ENCODE results near the gene DUOXA2.
"Not testable (repeated sequence)": the region's sequence is repeated elsewhere in the genome, so short reads cannot be mapped to it uniquely, and the experiment has no call there.

The DUOXA2 gene

DNA sequence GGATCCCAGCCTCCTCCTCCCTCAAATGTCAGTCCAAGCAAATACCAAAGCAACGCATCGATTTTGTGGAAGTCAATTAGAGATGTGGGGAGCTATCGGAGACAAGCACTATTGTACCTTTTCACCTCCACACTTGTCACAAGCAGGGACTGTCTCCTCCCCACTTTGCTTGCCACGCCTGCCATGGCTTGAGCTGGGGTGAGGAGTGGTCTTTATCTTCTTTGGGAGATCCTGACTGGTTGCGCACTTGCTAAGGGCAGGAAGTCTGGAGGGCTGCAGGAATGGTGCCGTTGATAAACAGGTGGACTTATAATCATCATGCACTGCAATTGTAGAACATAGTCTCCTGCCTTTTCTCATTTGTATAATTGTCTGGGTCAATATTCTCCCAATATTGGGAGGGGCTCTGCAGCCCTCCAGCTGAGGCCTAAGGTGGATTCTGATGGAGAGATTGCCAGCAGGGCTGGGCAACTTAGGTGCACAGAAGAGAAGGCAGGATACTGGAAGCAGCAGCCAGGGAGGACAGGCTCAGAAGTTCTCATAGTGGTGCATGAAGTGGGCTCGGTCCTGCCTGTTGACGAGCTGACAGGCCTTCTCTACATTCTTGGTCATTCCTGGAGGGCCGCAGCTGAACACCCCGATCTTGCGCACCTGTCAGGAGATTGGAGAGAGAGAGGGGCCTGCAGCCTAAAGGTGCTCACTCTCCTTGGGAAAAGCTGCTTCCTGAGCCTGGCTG lies 20.3 kb upstream of the DUOXA2 start:
- H3K9ac ChIP-seq (ENCODE audit: insufficient read length) = no peak overlapping the region
- no peak overlapping the region for H3K4me3 ChIP-seq
- H3K36me3 ChIP-seq (ENCODE audit: insufficient read depth, low read length) = no peaks in the 10 kb centered on the region
- H3K9me3 ChIP-seq (ENCODE audit: low read depth, low read length) = no peaks in the 10 kb centered on the region
- H3K27ac ChIP-seq = no peak overlapping the region
- DNase-seq (ENCODE audit: low read depth, low spot score) = no peak
- TF ChIP-seq FOXP2 (optimal IDR thresholded peaks at IDR 0.05; ENCODE audit: control extremely low read depth, extremely low read length, insufficient read depth) (no peak), EZH2 (IDR thresholded peaks at IDR 0.05) (no peak), POLR2AphosphoS5 (IDR thresholded peaks at IDR 0.05; ENCODE audit: borderline replicate concordance, low read depth, low read length) (no peak)

DNA sequence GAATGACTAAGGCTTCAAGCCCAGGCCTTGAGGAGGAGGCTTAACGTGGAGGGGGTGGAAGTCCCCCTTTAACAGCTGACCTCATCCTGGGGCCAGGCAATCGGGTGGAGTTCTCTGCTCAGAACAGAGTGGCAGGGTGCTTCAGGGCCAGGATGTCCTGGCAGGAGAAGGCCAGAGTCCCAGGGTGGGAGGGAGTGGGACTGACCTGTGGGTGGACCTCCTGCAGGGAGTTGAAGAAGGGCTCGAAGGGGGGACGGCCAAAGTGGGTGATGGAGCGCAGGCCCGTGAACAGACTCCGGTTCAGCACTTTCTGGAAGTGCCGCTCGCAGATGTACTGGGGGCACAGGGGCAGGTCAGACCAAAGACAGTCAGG lies 19.8 kb upstream of the DUOXA2 start:
- no peak for TF ChIP-seq EZH2 (IDR thresholded peaks at IDR 0.05)
- no peak for TF ChIP-seq FOXP2 (optimal IDR thresholded peaks at IDR 0.05; ENCODE audit: control extremely low read depth, extremely low read length, insufficient read depth)
- TF ChIP-seq POLR2AphosphoS5 (IDR thresholded peaks at IDR 0.05; ENCODE audit: borderline replicate concordance, low read depth, low read length) = no peak
- no peaks in the 10 kb centered on the region for H3K36me3 ChIP-seq (ENCODE audit: insufficient read depth, low read length)
- H3K9me3 ChIP-seq (ENCODE audit: low read depth, low read length) = no peaks in the 10 kb centered on the region
- no peak overlapping the region for H3K27ac ChIP-seq
- no peak for DNase-seq (ENCODE audit: low read depth, low spot score)
- H3K4me3 ChIP-seq = no peak overlapping the region
- no peak overlapping the region for H3K9ac ChIP-seq (ENCODE audit: insufficient read length)

DNA sequence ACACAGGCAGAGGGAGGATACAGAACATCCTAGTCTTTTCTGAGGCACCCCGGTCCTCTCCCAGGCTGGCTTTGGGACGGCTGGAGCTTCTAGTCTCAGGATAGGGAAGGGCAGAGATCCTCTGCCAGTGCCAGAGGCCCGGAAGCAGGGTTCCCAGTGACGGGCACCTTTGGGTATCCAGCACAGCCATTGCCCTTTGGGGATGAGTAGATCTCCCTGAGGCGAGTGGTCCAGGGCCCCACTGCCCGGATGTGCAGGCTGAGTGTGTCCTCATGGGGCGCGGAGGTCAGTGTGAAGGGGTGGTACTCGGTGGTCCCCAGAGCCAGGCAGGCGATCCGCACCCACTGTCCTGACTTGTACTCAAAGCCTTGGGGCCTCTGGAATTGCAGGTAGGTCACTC lies 18.5 kb upstream of the DUOXA2 start:
- DNase-seq (ENCODE audit: low read depth, low spot score) = no peak
- Histone ChIP-seq H3K36me3 (ENCODE audit: insufficient read depth, low read length) (no peaks in the 10 kb centered on the region), H3K9ac (ENCODE audit: insufficient read length) (no peak overlapping the region), H3K4me3 (no peak overlapping the region), H3K27ac (no peak overlapping the region), H3K9me3 (ENCODE audit: low read depth, low read length) (no peaks in the 10 kb centered on the region)
- TF ChIP-seq EZH2 (IDR thresholded peaks at IDR 0.05) (no peak), FOXP2 (optimal IDR thresholded peaks at IDR 0.05; ENCODE audit: control extremely low read depth, extremely low read length, insufficient read depth) (no peak), POLR2AphosphoS5 (IDR thresholded peaks at IDR 0.05; ENCODE audit: borderline replicate concordance, low read depth, low read length) (no peak)

DNA sequence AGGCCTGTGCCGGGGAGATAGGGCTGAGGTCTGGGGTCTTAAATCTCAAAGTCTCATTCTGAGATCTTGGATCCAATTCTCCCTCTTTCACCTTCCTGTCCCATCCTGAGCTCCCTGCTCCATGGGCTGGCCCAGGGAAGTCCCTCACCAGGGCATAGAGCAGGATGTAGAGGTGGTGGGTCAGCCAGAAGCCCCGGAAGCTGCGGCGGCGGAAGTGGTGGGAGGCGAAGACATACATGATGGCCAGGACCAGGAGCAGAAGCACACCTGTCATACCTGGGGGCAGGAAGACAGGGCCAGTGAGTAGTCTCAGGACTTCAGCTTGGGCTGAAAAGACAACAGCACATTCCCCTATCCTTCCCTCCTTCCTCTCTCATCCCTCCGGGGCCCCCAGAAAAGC lies 16.7 kb upstream of the DUOXA2 start:
- TF ChIP-seq FOXP2 (optimal IDR thresholded peaks at IDR 0.05; ENCODE audit: control extremely low read depth, extremely low read length, insufficient read depth) = no peak
- no peak for TF ChIP-seq POLR2AphosphoS5 (IDR thresholded peaks at IDR 0.05; ENCODE audit: borderline replicate concordance, low read depth, low read length)
- TF ChIP-seq EZH2 (IDR thresholded peaks at IDR 0.05) = no peak
- Histone ChIP-seq H3K27ac (no peak overlapping the region), H3K9ac (ENCODE audit: insufficient read length) (no peak overlapping the region), H3K4me3 (no peak overlapping the region), H3K36me3 (ENCODE audit: insufficient read depth, low read length) (no peaks in the 10 kb centered on the region), H3K9me3 (ENCODE audit: low read depth, low read length) (no peaks in the 10 kb centered on the region)
- no peak for DNase-seq (ENCODE audit: low read depth, low spot score)

DNA sequence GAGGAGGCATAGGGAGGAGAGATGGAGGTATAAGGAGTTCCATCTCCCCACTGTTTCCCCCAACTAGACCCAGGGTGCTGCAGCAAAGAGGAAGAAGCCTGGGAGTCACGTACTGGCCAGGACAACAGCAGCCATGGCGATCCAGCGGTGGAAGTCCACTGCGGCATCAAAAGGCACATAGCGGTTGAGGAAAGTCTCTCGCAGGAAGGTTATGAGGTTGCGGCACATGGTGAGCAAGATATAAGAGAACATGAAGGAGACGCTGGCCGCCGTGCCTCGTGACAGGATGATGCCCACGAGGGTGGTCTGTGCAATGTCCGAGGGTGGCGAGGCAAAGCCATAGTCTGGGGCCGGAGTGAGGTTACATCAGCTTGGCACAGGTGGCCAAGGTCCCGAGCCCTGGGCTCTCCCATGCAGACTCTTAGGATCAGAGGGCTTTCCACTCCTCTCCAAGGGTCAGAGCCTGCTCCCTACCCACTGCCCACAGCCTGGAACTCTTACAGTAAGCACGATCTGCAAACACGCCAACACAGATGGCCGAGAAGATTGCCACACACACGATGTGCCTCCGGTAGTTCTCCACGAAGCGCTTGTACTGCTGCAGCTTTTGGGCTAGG lies 14.5 kb upstream of the DUOXA2 start:
- TF ChIP-seq EZH2 (IDR thresholded peaks at IDR 0.05) = no peak
- TF ChIP-seq FOXP2 (optimal IDR thresholded peaks at IDR 0.05; ENCODE audit: control extremely low read depth, extremely low read length, insufficient read depth) = no peak
- TF ChIP-seq POLR2AphosphoS5 (IDR thresholded peaks at IDR 0.05; ENCODE audit: borderline replicate concordance, low read depth, low read length) = no peak
- Histone ChIP-seq H3K9me3 (ENCODE audit: low read depth, low read length) (no peaks in the 10 kb centered on the region), H3K36me3 (ENCODE audit: insufficient read depth, low read length) (no peaks in the 10 kb centered on the region), H3K9ac (ENCODE audit: insufficient read length) (no peak overlapping the region), H3K27ac (no peak overlapping the region), H3K4me3 (no peak overlapping the region)
- no peak for DNase-seq (ENCODE audit: low read depth, low spot score)

DNA sequence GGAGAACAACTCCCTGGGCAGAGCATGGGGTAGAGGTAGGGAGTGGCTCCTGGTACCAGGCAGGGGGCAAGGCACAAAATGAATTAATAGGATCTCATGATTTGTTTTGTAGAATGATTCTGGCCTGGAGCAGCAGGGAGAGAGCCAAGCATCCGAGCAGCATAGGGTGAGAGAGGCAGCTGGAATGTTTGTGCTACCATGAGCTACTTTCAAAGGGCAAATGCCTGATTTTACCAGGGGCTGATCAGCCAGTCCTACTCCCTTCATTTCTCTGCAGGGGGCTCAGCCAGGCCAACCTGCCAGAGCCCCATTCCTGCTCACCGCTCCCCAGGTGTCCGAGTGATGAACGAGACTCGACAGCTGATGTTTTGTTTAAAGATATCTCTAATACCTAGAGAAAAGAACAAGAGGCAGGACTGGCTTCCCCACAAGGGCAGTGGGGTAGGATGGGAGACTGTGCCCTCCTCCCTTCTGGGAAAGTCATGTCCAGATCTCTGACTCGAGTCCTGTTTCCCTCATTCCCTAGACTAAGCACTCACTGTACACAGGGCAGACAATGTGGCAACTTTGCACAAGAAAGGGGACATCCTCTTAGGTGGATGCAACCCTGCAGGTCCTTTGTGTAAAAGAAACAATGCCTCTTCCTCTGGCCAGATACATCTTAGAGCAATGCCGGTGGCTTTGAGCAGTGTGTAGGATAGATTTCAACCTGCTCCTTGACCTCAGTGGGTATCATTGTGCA lies 13.1 kb upstream of the DUOXA2 start:
- DNase-seq (ENCODE audit: low read depth, low spot score) = no peak
- TF ChIP-seq POLR2AphosphoS5 (IDR thresholded peaks at IDR 0.05; ENCODE audit: borderline replicate concordance, low read depth, low read length) (no peak), FOXP2 (optimal IDR thresholded peaks at IDR 0.05; ENCODE audit: control extremely low read depth, extremely low read length, insufficient read depth) (no peak), EZH2 (IDR thresholded peaks at IDR 0.05) (no peak)
- Histone ChIP-seq H3K36me3 (ENCODE audit: insufficient read depth, low read length) (no peaks in the 10 kb centered on the region), H3K4me3 (no peak overlapping the region), H3K27ac (no peak overlapping the region), H3K9ac (ENCODE audit: insufficient read length) (no peak overlapping the region), H3K9me3 (ENCODE audit: low read depth, low read length) (no peaks in the 10 kb centered on the region)

DNA sequence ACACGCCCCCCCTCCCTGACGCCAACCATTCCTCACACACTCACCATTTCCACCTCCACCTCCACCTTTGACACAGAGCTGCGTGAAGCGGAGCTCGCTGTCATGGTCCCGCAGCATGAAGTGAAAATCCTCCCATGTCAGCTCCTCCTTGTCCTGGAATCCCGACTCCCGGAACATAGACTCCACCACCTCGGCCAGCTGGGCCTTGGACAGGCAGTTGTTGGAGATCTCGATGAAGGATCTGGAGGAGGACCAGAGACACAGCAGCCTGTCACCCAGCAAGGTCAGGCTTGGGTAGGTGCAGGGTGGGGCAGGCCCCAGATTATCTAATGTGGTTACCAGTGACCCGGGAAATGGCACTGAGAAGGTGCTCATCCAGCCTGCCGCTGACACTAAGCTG lies 12.4 kb upstream of the DUOXA2 start:
- no peak overlapping the region for H3K27ac ChIP-seq
- H3K9ac ChIP-seq (ENCODE audit: insufficient read length) = no peak overlapping the region
- no peak overlapping the region for H3K4me3 ChIP-seq
- no peak for DNase-seq (ENCODE audit: low read depth, low spot score)
- no peak for TF ChIP-seq POLR2AphosphoS5 (IDR thresholded peaks at IDR 0.05; ENCODE audit: borderline replicate concordance, low read depth, low read length)
- TF ChIP-seq EZH2 (IDR thresholded peaks at IDR 0.05) = no peak
- TF ChIP-seq FOXP2 (optimal IDR thresholded peaks at IDR 0.05; ENCODE audit: control extremely low read depth, extremely low read length, insufficient read depth) = no peak
- no peaks in the 10 kb centered on the region for H3K9me3 ChIP-seq (ENCODE audit: low read depth, low read length)
- no peaks in the 10 kb centered on the region for H3K36me3 ChIP-seq (ENCODE audit: insufficient read depth, low read length)

DNA sequence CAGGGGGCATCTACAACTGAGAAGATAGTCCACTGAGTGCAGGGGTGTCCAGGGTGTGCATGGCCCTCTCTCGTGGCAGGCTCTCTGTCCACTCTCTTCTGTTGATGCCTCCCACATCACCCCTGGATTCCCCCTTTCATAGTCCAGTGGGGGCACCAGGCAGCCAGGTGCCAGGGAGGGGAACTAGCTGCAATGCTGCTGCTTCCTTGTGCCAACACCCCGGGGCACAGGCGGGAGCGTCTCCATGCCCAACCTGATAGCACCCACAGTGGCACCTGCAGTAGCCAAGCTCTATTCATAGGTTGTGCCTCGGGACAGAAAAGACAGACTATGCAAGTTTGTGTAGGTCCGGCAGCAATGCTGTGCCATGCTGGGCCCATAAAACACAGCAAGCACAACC lies 11.9 kb upstream of the DUOXA2 start:
- DNase-seq (ENCODE audit: low read depth, low spot score) = no peak
- no peak for TF ChIP-seq POLR2AphosphoS5 (IDR thresholded peaks at IDR 0.05; ENCODE audit: borderline replicate concordance, low read depth, low read length)
- no peak for TF ChIP-seq EZH2 (IDR thresholded peaks at IDR 0.05)
- TF ChIP-seq FOXP2 (optimal IDR thresholded peaks at IDR 0.05; ENCODE audit: control extremely low read depth, extremely low read length, insufficient read depth) = no peak
- Histone ChIP-seq H3K4me3 (no peak overlapping the region), H3K9ac (ENCODE audit: insufficient read length) (no peak overlapping the region), H3K9me3 (ENCODE audit: low read depth, low read length) (no peaks in the 10 kb centered on the region), H3K27ac (no peak overlapping the region), H3K36me3 (ENCODE audit: insufficient read depth, low read length) (no peaks in the 10 kb centered on the region)

DNA sequence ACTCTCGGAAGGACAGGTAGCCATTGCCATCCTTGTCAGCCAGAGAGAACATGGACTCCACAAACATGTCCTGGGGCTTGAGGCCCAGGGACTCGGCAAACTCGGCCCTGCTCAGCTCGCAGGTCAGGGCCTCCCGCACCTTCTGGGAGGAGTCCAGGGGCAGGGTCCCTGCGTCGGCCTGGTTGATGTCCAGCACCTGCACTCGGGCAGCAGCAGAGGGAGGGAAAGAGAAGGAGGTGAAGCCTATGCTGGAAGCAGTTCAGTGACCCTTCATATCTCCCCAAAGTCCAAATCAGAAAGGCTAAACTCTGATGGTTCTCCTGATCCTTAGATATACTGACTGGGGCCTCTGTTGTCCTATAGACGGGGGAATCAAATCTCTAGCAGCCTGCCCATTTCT lies 10.0 kb upstream of the DUOXA2 start:
- H3K27ac ChIP-seq; H3K9me3 ChIP-seq (ENCODE audit: low read depth, low read length); H3K9ac ChIP-seq (ENCODE audit: insufficient read length); DNase-seq (ENCODE audit: low read depth, low spot score); H3K4me3 ChIP-seq; H3K36me3 ChIP-seq (ENCODE audit: insufficient read depth, low read length): not testable (repeated sequence)
